Adipose tissue (tissue), 3 donors: Measurements from ENCODE around the gene P4HB. TPM values are rescaled to one million over a fixed set of nuclear protein-coding genes. Genes with fewer than 3 reads are reported as not detected.

Experiments
- H3K27ac ChIP-seq: one replicate; pipeline ENCODE4 v1.5.1; 2013; ENCODE audit warnings: low read depth, low read length
- WGBS, 3 donors: extraction: QIAGEN DNeasy Blood & Tissue Kit; methylation state at CpG; one replicate each; pipeline ENCODE4 v1.1.7; 2013; 5-methylcytosine and 5-hydroxymethylcytosine counted together
- polyA plus RNA-seq, 3 donors: library from polyadenylated mRNA; stranded (reverse); fragments of 200-250 nt; gene quantifications; one replicate each; pipeline ENCODE4 v1.2.3, GENCODE V29; 2013
- donor health status: healthy with polysubstance abuse.
- donor health status: Bipolar disorder and iron deficiency.
- donor health status: healthy.

The P4HB gene
- polyA plus RNA-seq, 3 donors: 377 to 2,064 (median 453) TPM

DNA sequence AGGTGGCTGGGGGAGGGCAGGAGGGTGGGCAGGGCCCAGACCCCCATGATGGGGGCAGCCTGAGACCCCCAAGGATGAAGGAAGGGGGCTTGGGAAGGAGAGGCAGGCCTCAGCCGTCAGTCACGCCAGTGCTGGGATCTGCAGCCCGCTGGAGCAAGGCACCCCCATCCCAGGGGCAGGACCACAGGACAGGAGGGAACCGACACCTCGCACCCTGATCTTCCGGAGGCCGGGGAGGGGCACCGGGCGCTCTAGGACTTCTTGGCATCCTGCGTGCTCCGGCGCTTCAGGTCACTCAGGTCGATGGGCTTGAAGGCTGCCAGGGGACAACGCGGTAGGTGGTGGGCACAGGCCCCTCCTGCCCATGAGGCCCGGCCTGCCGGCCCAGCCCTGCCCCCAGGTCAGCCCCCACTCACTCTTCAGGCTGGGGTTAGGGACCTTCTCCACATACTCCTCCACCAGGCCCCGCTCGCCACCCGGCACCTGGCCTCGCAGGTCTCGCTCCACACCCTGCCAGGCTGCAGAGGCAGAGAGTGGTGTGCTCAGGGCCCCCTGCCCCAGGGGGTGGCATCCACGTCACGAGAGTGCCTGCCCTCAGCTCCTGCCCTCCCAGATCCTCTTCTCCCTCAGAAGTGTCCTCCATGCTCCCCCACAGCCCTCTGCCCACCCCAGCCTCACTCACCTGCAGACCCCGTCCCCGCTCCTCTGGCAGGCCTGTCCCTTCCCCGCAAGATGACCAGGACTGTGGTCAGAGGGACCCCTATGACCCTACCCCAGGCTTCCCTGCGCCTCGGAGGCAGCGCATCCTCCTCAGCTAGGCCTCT, 37.1 kb downstream of the P4HB start:
- H3K27ac ChIP-seq: no peak overlapping the region
- WGBS, 3 donors: 94 to 97% (median 95%) methylated on average over 26 to 30 of the region's 30 CpGs

DNA sequence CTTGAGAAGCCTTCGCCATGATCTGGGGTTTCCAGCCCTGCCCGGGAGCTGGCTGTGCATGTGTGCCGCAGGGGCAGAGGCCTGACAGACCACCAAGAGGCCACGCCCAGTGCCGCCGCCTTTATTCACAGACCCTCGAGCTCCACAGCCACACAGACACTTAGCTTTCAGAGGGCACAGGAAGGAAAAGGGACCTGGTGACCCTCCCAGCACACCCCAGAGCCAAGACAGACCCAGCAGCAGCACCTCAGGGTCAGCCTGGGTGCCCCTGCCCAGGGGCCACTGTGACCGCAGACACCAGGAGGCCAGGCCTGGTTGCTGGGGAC, 38.1 kb downstream of the P4HB start:
- 87 to 93% (median 89%) methylated on average over 8 of the region's 8 CpGs for whole genome bisulfite sequencing, 3 donors

DNA sequence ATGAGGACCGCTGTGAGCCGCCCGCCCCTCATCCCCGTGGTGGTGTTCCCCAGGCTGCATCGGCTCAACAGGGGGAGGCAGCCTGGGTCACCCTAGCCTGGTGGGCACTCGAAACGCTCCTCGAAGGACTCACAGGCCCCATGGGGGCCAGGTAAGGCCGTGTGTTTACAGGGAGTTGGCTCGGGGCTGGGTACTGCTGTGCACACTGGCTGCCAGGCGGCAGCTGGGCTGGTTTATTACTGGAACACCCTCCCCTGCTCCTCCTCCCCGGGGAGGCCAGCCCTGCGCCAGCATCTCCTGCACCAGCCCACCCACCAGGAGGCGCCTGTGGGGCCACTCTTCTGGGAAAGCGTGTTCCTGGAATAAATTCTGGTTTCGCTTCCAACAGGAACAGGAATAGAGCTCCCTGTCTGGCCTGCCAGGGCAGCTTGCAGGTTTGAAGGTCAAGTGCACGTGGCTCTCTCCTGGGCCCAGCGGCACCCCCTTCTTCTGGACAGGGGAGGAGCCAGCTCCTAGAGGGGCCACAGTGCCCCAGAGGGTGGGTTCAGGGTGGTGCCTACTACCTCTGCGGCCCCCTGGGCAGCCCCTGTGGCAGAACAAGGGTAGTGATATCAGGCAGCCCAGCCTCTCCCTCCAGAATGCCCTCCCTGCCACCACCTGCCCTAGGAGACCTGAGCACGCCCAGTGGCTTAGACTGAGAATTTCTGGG, 38.6 kb downstream of the P4HB start:
- no peak overlapping the region for H3K27ac ChIP-seq
- WGBS, 3 donors: 33 to 50% (median 46%) methylated on average over 19 to 20 of the region's 20 CpGs

More for the DNA sequence above, 38.1 kb downstream of the P4HB start:
- no peak overlapping the region for H3K27ac ChIP-seq

DNA sequence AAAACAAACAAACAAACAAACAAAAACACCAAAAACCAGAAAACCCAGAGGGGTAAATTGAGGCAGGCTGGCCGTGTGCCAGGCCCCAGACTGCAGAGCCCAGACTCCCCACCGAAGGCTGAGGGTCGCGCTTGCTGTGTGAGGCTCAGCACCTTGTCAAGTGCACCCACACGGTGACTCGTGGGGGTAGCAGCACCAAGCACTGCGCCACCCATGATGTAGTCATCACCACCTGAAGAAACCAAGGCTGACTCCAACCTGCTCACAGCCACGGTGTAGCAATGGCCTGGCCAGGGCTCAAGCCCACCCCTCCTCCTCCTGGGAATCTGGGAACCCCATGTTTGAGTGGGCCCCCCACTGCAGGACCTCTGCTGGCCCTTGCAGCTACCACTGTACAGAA, 39.2 kb downstream of the P4HB start:
- WGBS, 3 donors: 75 to 86% (median 84%) methylated on average over 8 of the region's 8 CpGs
- H3K27ac ChIP-seq: no peak overlapping the region

DNA sequence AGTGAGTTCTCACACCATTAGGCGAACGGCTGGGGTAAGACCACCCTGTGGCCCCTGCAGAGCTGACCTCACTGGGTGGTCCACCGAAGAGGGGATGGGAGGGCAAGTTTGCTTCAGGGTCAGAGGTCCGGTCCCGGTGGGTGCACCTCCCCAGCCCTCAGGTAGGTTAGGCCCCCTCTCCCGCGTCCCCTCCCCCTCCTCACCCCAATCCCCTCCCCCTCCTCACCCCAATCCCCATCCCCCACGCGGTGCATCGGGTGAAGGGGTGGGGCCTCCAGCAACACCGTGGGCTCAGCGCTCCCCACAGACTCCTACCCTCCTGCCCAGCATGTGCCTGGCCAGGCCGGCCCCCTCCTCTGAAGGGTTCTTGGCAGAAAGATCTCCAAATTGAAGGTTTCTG, 40.6 kb downstream of the P4HB start:
- 27 to 42% (median 35%) methylated on average over 9 to 13 of the region's 13 CpGs for WGBS, 3 donors

DNA sequence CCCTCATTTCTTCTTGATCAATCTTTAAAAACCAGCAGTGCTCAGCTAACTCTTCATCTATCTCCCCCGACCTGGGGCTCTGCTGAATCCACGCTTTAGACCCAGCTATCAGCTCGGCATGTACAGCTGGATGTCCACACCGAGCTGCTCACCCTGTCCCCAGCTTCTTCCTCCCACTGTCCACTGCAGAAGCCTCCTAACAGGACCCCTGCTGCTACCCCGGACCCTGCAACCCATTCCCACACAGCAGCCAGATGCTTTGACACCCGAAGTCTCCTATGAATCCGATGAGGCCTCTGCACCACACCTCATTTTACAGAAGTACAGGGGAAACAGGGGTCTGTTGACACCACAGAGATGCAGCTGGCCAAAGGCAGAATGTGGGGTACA, 42.6 kb downstream of the P4HB start:
- H3K27ac ChIP-seq: no peak overlapping the region
- WGBS, 3 donors: 41 to 52% (median 48%) methylated on average over 7 of the region's 7 CpGs

More for the DNA sequence above, 40.6 kb downstream of the P4HB start:
- no peak overlapping the region for H3K27ac ChIP-seq

DNA sequence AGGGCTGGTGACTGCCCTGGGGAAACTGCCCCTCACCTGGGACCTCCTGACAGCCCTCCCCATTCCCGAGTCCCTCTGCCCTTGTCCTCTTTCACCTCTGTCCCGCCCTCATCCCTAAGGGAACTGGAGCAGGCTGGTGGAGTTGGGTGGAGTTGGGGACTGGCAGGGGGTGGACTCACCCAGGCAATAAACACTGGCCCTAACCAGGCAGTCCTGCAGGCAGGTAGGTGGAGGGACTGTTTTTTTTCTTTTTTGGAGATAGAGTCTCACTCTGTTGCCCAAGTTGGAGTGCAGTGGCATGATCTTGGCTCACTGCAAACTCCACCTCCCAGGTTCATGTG, 44.7 kb downstream of the P4HB start:
- H3K27ac ChIP-seq: no peak overlapping the region
- 60 to 76% (median 62%) methylated on average over 2 of the region's 2 CpGs for WGBS, 3 donors

DNA sequence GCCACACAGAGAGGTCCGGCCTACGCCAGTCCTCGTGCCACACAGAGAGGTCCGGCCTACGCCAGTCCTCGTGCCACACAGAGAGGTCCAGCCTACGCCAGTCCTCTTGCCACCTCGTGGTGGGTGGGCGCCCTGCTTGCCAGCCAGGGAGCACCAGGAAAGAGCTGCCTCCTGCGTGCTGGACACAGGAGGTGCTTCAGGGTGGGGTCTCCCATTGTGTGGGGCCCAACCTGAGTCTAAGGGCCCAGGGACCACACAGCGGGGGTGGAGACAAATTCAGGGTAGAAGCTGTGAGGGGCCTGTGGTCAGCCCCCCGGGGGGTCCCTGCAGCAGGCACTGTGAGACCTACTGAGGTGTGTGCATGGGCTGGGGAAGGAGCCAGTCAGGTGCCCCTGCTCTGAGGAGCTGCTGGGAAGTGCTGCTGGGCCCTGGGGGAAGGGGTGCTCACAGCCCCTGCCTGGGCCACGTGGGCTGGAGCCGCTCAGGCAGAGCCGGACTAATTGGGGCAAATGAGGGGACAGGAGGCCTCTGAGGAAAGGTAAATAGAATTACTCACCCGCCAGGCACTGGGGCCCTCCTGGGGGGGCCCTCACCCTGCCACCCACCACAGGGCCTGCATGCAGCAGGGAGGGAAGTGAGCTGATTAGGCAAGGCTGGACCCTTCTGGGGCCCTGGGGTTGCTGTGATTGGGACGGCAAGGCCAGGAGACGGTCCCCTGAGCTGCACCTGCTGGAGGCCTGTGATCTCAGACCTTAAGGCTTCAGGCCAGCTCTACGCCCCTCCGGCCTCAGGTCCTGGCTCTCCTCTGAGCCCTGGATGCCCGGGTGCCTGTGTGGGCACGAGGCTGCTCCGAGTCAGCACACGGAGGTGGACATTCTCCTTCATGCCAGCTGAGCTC, 45.3 kb downstream of the P4HB start:
- H3K27ac ChIP-seq: no peak overlapping the region
- WGBS, 3 donors: 67 to 76% (median 71%) methylated on average over 18 to 24 of the region's 24 CpGs

DNA sequence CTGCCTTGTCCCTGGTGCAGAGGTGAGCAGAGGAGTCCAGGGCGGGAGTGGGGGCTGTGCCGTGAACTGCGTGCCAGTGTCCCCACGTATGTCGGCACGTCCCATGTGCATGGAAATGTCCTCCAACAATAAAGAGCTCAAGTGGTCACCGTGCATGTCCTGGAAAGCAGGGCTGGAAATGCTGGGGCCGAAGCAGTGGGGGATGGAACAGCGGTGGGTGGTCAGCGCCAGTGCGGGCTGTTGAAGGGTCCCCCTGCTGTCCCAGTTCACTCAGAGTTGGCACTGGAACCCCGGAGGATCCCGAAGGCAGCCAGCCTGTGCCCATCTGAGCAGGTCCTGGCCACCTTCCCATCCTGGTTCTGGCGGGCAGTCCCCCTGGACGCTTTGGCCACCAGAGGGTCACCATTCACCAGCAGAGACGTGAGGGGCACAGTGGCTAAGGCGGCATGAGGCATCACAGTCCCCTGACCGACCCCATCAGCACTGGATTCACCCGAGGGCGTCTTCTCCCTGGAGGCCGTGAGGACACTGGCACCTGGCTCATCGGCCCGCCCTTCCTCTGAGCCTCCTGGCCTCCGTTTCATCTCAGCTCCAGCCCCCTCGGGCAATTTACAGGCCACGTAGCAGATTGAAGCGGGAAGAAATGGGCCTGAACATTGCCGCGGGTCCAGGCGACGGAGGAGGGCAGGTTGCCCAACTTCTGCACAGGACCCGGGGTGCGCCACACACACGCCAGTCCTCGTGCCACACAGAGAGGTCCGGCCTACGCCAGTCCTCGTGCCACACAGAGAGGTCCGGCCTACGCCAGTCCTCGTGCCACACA, 46.3 kb downstream of the P4HB start:
- WGBS, 3 donors: 86 to 92% (median 87%) methylated on average over 37 to 40 of the region's 41 CpGs

DNA sequence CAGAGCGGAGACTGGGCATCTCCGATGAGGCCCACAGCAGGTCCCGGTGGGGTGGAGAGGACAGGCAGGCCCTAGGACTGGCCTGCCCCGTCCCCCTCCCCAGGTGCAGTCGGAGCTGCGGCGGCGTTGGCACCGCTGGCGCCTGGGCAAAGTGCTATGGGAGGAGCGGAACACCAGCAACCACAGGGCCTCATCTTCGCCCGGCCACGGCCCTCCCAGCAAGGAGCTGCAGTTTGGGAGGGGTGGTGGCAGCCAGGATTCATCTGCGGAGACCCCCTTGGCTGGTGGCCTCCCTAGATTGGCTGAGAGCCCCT, 47.0 kb downstream of the P4HB start:
- WGBS, 3 donors: 88 to 89% (median 89%) methylated on average over 9 to 15 of the region's 15 CpGs

More for the DNA sequence above, 46.3 kb downstream of the P4HB start:
- H3K27ac ChIP-seq: no peak overlapping the region

DNA sequence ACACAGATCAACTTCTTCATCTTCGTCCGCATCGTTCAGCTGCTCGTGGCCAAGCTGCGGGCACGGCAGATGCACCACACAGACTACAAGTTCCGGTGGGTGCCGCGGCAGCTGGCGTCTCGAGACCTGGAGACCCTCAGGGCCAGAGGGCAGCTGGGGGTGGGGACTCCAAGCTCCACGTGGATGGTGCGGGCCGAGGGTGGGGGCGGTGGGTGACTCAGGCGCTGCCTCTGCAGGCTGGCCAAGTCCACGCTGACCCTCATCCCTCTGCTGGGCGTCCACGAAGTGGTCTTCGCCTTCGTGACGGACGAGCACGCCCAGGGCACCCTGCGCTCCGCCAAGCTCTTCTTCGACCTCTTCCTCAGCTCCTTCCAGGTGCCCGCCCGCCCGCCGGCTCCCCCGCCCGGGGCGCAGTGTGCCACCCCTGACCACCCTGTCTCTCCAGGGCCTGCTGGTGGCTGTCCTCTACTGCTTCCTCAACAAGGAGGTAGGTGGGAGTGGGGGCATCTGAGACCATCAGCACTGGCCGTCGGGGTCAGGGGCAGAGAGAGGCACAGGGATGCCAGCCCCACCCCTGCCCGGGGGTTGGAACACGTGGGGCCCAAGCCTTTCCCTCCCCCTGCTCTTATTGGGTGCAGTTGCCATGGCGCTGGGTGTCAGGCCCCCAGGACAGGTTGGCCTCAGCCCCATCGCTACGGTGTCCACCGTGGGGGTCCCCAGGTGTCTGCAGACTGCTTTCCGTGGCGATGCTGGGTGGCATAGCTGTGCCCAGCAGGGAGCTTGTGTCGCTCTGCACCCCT, 47.6 kb downstream of the P4HB start:
- H3K27ac ChIP-seq: no peak overlapping the region
- 83 to 88% (median 83%) methylated on average over 31 to 45 of the region's 45 CpGs for WGBS, 3 donors

More for the DNA sequence above, 47.0 kb downstream of the P4HB start:
- H3K27ac ChIP-seq: no peak overlapping the region

DNA sequence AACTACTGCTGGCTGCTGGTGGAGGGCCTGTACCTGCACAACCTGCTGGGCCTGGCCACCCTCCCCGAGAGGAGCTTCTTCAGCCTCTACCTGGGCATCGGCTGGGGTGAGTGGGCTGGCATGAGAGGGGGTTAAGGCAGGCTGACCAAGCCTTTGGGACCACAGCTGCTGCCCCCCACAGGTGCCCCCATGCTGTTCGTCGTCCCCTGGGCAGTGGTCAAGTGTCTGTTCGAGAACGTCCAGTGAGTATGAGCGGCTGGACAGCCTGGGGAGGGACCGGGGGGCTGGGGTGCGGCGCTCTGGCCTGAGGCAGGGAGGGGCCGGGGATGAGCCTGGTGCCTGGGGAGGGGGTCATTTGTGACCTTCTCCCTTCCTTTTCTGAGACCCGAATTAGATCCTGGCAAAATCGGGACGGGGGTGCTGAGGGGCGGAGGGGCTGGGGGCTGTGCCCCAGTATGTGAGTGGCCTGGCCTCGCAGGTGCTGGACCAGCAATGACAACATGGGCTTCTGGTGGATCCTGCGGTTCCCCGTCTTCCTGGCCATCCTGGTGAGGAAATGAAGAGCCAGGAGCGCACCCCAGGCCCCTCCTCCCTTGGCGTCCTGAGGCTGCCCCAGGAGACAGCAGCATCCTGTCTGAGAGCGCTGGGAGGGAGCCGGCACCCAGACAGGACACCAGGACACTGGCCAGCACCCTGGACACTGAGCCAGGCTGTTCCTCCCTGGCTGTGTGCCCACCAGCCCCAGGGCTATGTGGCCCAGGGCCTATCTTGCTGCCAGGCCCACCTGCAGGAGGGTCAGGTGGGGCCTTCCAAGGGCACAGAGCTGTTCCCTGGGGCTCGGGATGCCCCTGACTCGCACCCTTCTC, 48.4 kb downstream of the P4HB start:
- WGBS, 3 donors: 69 to 86% (median 72%) methylated on average over 20 to 24 of the region's 24 CpGs
- no peak overlapping the region for H3K27ac ChIP-seq

DNA sequence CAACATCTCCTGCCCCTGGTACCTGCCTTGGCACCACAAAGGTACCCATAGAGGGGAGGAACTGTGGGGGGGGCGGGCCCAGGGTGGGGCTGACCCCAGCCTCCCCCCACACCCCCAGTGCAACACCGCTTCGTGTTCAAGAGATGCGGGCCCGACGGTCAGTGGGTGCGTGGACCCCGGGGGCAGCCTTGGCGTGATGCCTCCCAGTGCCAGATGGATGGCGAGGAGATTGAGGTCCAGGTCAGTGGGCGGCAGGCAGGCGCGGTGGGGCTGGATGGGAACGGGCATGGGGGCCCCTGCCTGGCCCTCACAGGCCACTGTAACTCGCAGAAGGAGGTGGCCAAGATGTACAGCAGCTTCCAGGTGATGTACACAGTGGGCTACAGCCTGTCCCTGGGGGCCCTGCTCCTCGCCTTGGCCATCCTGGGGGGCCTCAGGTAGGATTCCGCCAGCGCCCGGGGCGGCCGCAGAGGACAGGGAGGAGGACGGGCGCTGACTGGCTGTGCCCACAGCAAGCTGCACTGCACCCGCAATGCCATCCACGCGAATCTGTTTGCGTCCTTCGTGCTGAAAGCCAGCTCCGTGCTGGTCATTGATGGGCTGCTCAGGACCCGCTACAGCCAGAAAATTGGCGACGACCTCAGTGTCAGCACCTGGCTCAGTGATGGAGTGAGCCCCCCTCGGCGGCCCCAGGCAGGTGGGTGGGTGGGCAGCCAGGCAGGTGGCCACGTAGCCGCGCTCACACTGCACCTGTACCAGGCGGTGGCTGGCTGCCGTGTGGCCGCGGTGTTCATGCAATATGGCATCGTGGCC, 49.2 kb downstream of the P4HB start:
- no peak overlapping the region for H3K27ac ChIP-seq
- WGBS, 3 donors: 85 to 89% (median 86%) methylated on average over 40 to 42 of the region's 42 CpGs

DNA sequence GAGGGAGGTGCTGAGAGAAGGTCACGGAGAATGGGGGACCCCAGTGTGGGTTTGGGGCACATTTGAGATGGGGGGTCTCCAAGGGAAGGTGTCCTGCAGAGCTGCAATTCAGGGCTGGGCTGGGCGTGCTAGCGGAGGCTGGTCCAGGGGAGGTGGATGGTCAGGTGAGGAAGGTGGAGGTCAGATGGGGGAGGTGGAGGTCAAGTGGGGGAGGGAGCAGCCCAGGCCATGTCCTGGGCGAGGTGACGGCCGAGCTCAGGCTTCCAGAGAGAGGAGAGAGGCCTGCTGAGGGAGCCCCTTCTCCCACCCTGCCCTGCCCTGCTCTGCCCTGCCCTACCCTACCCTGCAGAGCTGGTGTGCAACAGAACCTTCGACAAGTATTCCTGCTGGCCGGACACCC, 49.9 kb downstream of the P4HB start:
- no peak overlapping the region for H3K27ac ChIP-seq
- 65 to 73% (median 68%) methylated on average over 3 to 8 of the region's 8 CpGs for WGBS, 3 donors

DNA sequence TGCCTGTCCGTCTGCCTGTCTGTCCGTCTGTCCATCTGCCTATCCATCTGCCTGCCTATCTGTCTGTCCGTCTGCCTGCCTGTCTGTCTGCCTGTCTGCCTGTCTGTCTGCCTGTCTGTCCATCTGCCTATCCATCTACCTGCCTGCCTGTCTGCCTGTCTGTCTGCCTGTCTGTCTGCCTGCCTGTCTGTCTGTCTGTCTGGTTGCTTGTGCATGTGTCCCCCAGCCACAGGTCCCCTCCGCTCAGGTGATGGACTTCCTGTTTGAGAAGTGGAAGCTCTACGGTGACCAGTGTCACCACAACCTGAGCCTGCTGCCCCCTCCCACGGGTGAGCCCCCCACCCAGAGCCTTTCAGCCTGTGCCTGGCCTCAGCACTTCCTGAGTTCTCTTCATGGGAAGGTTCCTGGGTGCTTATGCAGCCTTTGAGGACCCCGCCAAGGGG, 50.8 kb downstream of the P4HB start:
- 70 to 75% (median 74%) methylated on average over 7 of the region's 7 CpGs for WGBS, 3 donors

More for the DNA sequence above, 50.8 kb downstream of the P4HB start:
- H3K27ac ChIP-seq: no peak overlapping the region
